Measurements from ENCODE around the gene CBLN4. TPM values are rescaled to one million over a fixed set of nuclear protein-coding genes. Genes with fewer than 3 reads are reported as not detected.

CBLN4 gene
- total RNA-seq, 1 experiment from 2014 or later, result not detected

DNA sequence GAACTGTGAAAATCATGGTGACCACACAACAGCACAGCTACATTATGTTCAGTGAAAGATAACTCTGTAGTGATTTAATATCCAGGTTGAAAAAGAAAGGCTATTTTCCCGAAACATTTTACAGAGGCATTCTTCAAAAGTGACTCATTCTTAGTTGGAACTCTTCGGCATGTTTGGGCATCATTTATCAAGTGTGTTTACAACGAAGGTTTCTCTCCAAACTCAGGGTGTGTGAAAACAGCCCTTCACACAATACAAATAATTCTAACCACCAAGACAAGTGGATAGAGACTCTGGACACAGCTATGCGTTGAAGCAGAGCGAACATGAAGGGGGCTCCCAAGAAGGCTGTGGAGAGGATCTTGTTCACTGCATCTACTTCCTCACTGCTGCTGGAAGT lies 57.6 kb downstream of the CBLN4 start:
- CTCF ChIA-PET, result no interaction called here
- ATAC-seq, result no peak

More for the DNA sequence above, 57.6 kb downstream of the CBLN4 start:
- Mint-ChIP-seq H3K9me3 (peaks cover 70% of the 10 kb centered on the region), H3K27ac (no peak overlapping the region), H3K4me1 (no peaks in the 10 kb centered on the region), H3K36me3 (peaks cover 62% of the 10 kb centered on the region), H3K4me3 (no peak overlapping the region), H3K27me3 (ENCODE audit: low read depth) (peaks cover 8% of the 10 kb centered on the region)
- no peak for TF ChIP-seq NFYB (CRISPR knock-in tag; conservative IDR thresholded peaks at IDR 0.05; ENCODE audit: low read depth)
- TF ChIP-seq ZNF263 (CRISPR knock-in tag; IDR thresholded peaks at IDR 0.05; ENCODE audit: low read depth), result no peak
- no peak for TF ChIP-seq ZNF671 (CRISPR knock-in tag; IDR thresholded peaks at IDR 0.05)
- DNase-seq (ENCODE audit: low spot score), result no peak
- POLR2A ChIA-PET, result no interaction called here

Other genes with a start within 250 kb of the CBLN4 start
- gene MC3R, start 243.2 kb upstream of the CBLN4 start, total RNA-seq (2021), result not detected in 3 replicates

Data from WTC11 (cell line).